ENCODE results near the gene IL10RB.

IL10RB gene

DNA sequence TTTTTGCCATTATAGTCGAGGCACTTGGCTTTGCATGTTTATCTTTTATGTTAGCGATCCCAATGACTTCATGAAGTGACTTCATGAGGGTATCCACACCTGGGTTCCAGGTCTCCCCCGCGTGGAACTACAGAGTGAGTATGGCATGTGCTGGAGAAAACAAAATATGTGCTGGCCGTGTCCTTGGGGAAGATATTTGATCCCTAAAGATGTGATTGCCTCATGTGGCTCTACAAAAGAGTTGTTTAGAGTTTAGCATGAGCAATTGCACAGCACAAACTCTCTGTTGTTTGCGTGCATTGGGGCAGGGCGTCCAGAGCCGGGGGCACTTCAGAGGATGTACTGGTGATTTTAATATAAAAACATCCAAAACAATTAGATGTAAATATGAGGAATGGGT lies 4.8 kb downstream of the IL10RB start:
- no peak for DNase-seq
- H3K9me3 ChIP-seq (ENCODE audit: severe bottlenecking), result no peaks in the 10 kb centered on the region
- no peak for TF ChIP-seq CTCF (IDR thresholded peaks at IDR 0.05; ENCODE audit: low read depth, low read length)
- H3K27me3 ChIP-seq (ENCODE audit: insufficient read depth, low read depth, severe bottlenecking), result no peaks in the 10 kb centered on the region
- no peak overlapping the region for H3K4me3 ChIP-seq (ENCODE audit: low read depth, low read length)
- H3K27ac ChIP-seq, result no peak overlapping the region
- H3K36me3 ChIP-seq, result peaks cover 12% of the 10 kb centered on the region

- no peak for DNase-seq
- Histone ChIP-seq H3K36me3 (peaks cover 12% of the 10 kb centered on the region), H3K9me3 (ENCODE audit: severe bottlenecking) (no peaks in the 10 kb centered on the region)
Observed at GRCh38 chr21:33273044-33273443, 6.9 kb downstream of the IL10RB start.

GRCh38 chr21:33278721-33279120 lies 12.6 kb downstream of the IL10RB start:
- Histone ChIP-seq H3K36me3 (peaks cover 34% of the 10 kb centered on the region), H3K9me3 (ENCODE audit: severe bottlenecking) (peaks cover 4% of the 10 kb centered on the region), H3K27ac (no peak overlapping the region), H3K4me3 (ENCODE audit: low read depth, low read length) (no peak overlapping the region), H3K27me3 (ENCODE audit: insufficient read depth, low read depth, severe bottlenecking) (no peaks in the 10 kb centered on the region)
- no peak for TF ChIP-seq CTCF (IDR thresholded peaks at IDR 0.05; ENCODE audit: low read depth, low read length)
- DNase-seq, result no peak

More at GRCh38 chr21:33273044-33273443, 6.9 kb downstream of the IL10RB start:
- no peak for TF ChIP-seq CTCF (IDR thresholded peaks at IDR 0.05; ENCODE audit: low read depth, low read length)
- no peak overlapping the region for H3K4me3 ChIP-seq (ENCODE audit: low read depth, low read length)
- H3K27ac ChIP-seq, result no peak overlapping the region
- no peaks in the 10 kb centered on the region for H3K27me3 ChIP-seq (ENCODE audit: insufficient read depth, low read depth, severe bottlenecking)

DNA sequence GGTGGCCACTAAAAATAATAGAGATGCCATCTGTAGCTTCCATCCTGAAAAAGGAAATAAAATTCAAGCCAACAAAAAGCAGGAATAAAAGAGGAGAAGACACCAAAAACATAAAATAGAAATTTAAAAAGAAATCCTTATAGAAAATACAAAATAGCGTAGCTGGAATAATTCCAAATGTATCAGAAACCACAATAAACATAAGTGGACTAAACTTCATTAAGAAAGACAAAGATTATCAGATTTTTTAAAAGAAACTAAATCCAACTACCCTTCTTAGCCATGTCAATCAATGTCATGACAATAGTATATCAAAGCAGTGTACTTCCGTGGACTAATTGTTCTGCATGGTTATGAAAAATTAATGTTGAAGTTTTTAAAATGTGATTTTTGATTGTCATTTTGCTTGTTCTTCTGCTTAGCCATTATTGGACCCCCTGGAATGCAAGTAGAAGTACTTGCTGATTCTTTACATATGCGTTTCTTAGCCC lies 13.2 kb downstream of the IL10RB start:
- Histone ChIP-seq H3K9me3 (ENCODE audit: severe bottlenecking) (peaks cover 4% of the 10 kb centered on the region), H3K27ac (no peak overlapping the region), H3K27me3 (ENCODE audit: insufficient read depth, low read depth, severe bottlenecking) (no peaks in the 10 kb centered on the region), H3K36me3 (peaks cover 36% of the 10 kb centered on the region), H3K4me3 (ENCODE audit: low read depth, low read length) (no peak overlapping the region)
- no peak for TF ChIP-seq CTCF (IDR thresholded peaks at IDR 0.05; ENCODE audit: low read depth, low read length)
- no peak for DNase-seq

DNA sequence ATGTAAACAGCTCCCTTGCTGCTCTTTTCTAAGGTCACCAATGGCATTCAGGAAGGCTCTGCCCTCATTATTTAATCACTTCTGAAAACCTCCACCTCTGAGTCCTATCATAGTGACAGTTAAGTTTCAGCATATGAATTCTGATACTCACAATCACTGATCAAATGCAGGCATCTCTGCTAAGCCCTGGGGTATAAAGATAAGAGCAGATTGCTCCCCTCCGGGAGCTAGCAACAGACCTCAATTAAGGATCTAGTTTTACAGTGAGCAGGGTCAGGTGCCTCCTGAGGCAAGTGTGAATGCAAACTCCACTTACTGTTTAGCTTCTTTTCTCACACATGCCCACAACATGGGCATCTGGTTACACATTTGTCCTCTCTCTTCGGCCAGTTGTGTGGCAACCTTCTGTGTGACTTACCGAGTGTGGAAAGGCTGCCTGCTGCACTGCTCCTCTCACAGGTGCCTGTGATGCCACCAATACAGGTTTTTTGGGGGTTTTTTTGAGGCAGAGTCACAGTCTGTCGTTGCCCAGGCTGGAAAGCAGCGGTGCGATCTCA lies 15.0 kb downstream of the IL10RB start:
- H3K27me3 ChIP-seq (ENCODE audit: insufficient read depth, low read depth, severe bottlenecking), result no peaks in the 10 kb centered on the region
- peaks cover 54% of the 10 kb centered on the region for H3K36me3 ChIP-seq
- no peak for DNase-seq
- H3K27ac ChIP-seq, result no peak overlapping the region
- H3K9me3 ChIP-seq (ENCODE audit: severe bottlenecking), result peaks cover 4% of the 10 kb centered on the region
- no peak overlapping the region for H3K4me3 ChIP-seq (ENCODE audit: low read depth, low read length)
- TF ChIP-seq CTCF (IDR thresholded peaks at IDR 0.05; ENCODE audit: low read depth, low read length), result no peak

GRCh38 chr21:33283203-33283602 lies 17.0 kb downstream of the IL10RB start:
- peaks cover 59% of the 10 kb centered on the region for H3K36me3 ChIP-seq
- TF ChIP-seq CTCF (IDR thresholded peaks at IDR 0.05; ENCODE audit: low read depth, low read length), result no peak
- no peaks in the 10 kb centered on the region for H3K27me3 ChIP-seq (ENCODE audit: insufficient read depth, low read depth, severe bottlenecking)
- H3K27ac ChIP-seq, result no peak overlapping the region
- H3K9me3 ChIP-seq (ENCODE audit: severe bottlenecking), result peaks cover 4% of the 10 kb centered on the region
- no peak overlapping the region for H3K4me3 ChIP-seq (ENCODE audit: low read depth, low read length)
- no peak for DNase-seq
